GM11168 (cell line): ENCODE measurements around the gene GAS2L3.

Experiments
- in situ Hi-C: fragments of 300-500 bp; cut with MboI; formaldehyde crosslinking; loops from one replicate; pipeline ENCODE4 v1.12.0; 2022; ENCODE audit warnings: low sequenced_read_pairs; ENCODE audit not compliant: unreplicated experiment

GAS2L3 gene

GRCh38 chr12:100573292-100574186, at the start of gene GAS2L3:
Gene GAS2L3 (plus strand): TSS chr12:100573684. CDS start chr12:100594905, 21,221 bp downstream.
- in situ Hi-C loops = loop anchor here (25.0 kb wide), 1 partner anchor 336 kb away; no protein-coding TSS in a partner anchor

- in situ Hi-C loops = no loop called here
Observed at GRCh38 chr12:100528034-100528433, 45.5 kb upstream of the GAS2L3 start.

GRCh38 chr12:100528471-100529127, 44.9 kb upstream of the GAS2L3 start:
- in situ Hi-C loops = no loop called here

- in situ Hi-C loops = no loop called here
Observed at GRCh38 chr12:100529756-100530350, 43.6 kb upstream of the GAS2L3 start.

GRCh38 chr12:100533376-100533775, 40.1 kb upstream of the GAS2L3 start:
- in situ Hi-C loops = no loop called here

- in situ Hi-C loops = no loop called here
Observed at GRCh38 chr12:100534625-100535227, 38.8 kb upstream of the GAS2L3 start.

- in situ Hi-C loops = no loop called here
Observed at GRCh38 chr12:100539202-100539601, 34.3 kb upstream of the GAS2L3 start.

GRCh38 chr12:100544165-100544564, 29.3 kb upstream of the GAS2L3 start:
- in situ Hi-C loops = no loop called here

GRCh38 chr12:100545092-100545491, 28.4 kb upstream of the GAS2L3 start:
- in situ Hi-C loops = no loop called here

- in situ Hi-C loops = loop anchor here (25.0 kb wide), 1 partner anchor 317 kb away; no protein-coding TSS in a partner anchor
Observed at GRCh38 chr12:100553936-100554335, 19.5 kb upstream of the GAS2L3 start.

- in situ Hi-C loops = loop anchor here (25.0 kb wide), 1 partner anchor 317 kb away; no protein-coding TSS in a partner anchor
Observed at GRCh38 chr12:100554608-100555077, 18.8 kb upstream of the GAS2L3 start.

- in situ Hi-C loops = loop anchor here (25.0 kb wide), 1 partner anchor 318 kb away; no protein-coding TSS in a partner anchor
Observed at GRCh38 chr12:100555722-100556121, 17.8 kb upstream of the GAS2L3 start.

- in situ Hi-C loops = loop anchor here (25.0 kb wide), 1 partner anchor 320 kb away; no protein-coding TSS in a partner anchor
Observed at GRCh38 chr12:100557357-100557756, 16.1 kb upstream of the GAS2L3 start.

GRCh38 chr12:100559261-100559660, 14.2 kb upstream of the GAS2L3 start:
- in situ Hi-C loops = loop anchor here (25.0 kb wide), 1 partner anchor 322 kb away; no protein-coding TSS in a partner anchor

- in situ Hi-C loops = loop anchor here (25.0 kb wide), 1 partner anchor 327 kb away; no protein-coding TSS in a partner anchor
Observed at GRCh38 chr12:100564090-100564489, 9.4 kb upstream of the GAS2L3 start.

GRCh38 chr12:100564905-100565467, 8.5 kb upstream of the GAS2L3 start:
- in situ Hi-C loops = loop anchor here (25.0 kb wide), 1 partner anchor 328 kb away; no protein-coding TSS in a partner anchor

GRCh38 chr12:100565987-100566545, 7.4 kb upstream of the GAS2L3 start:
- in situ Hi-C loops = loop anchor here (25.0 kb wide), 1 partner anchor 329 kb away; no protein-coding TSS in a partner anchor

- in situ Hi-C loops = loop anchor here (25.0 kb wide), 1 partner anchor 330 kb away; no protein-coding TSS in a partner anchor
Observed at GRCh38 chr12:100566887-100567637, 6.4 kb upstream of the GAS2L3 start.
